ENCODE results near the gene SYNDIG1L.

Gene SYNDIG1L

GRCh38 chr14:74411671-74412070, 14.3 kb downstream of the SYNDIG1L start:
- no peak overlapping the region for H3K27ac ChIP-seq
- no peak for TF ChIP-seq CTCF (conservative IDR thresholded peaks at IDR 0.05)

GRCh38 chr14:74409441-74409840, 16.6 kb downstream of the SYNDIG1L start:
- no peak for TF ChIP-seq CTCF (conservative IDR thresholded peaks at IDR 0.05)
- H3K27ac ChIP-seq, result no peak overlapping the region

- no peak for TF ChIP-seq CTCF (conservative IDR thresholded peaks at IDR 0.05)
- H3K27ac ChIP-seq, result no peak overlapping the region
These were observed 17.1 kb downstream of the SYNDIG1L start for GRCh38 chr14:74408870-74409269.

- no peak for TF ChIP-seq CTCF (conservative IDR thresholded peaks at IDR 0.05)
- H3K27ac ChIP-seq, result no peak overlapping the region
These were observed 18.2 kb downstream of the SYNDIG1L start for GRCh38 chr14:74407801-74408154.

- TF ChIP-seq CTCF (conservative IDR thresholded peaks at IDR 0.05), result no peak
- H3K27ac ChIP-seq, result no peak overlapping the region
These were observed 18.8 kb downstream of the SYNDIG1L start for GRCh38 chr14:74407021-74407800.

GRCh38 chr14:74405663-74406062, 20.3 kb downstream of the SYNDIG1L start:
- no peak for TF ChIP-seq CTCF (conservative IDR thresholded peaks at IDR 0.05)
- H3K27ac ChIP-seq, result no peak overlapping the region

- H3K27ac ChIP-seq, result no peak overlapping the region
- no peak for TF ChIP-seq CTCF (conservative IDR thresholded peaks at IDR 0.05)
These were observed 21.6 kb downstream of the SYNDIG1L start for GRCh38 chr14:74404435-74404834.
